H9 (cell line): ENCODE data around the gene SLC11A1. TPM values are rescaled to one million over a fixed set of nuclear protein-coding genes. Genes with fewer than 3 reads are reported as not detected.

Experiments
- DNase-seq: peaks from one replicate; pipeline ENCODE4 v3.0.0-alpha.2; 2017
- H2AFZ ChIP-seq: one replicate; pipeline ENCODE4 v1.6.1; 2013; ENCODE audit warnings: mild to moderate bottlenecking, low read length, control low read depth, moderate library complexity
- H2AK5ac ChIP-seq: 2 replicates; pipeline ENCODE4 v1.6.1; 2013; ENCODE audit warnings: low read length, control low read depth, mixed read lengths; ENCODE audit not compliant: insufficient read length
- H2BK120ac ChIP-seq: one replicate; pipeline ENCODE4 v1.6.1; 2013; ENCODE audit warnings: low read depth, mild to moderate bottlenecking, low read length, control low read depth, inconsistent platforms; ENCODE audit not compliant: poor library complexity, severe bottlenecking
- H2BK12ac ChIP-seq: 2 replicates; pipeline ENCODE4 v1.6.1; 2013; ENCODE audit warnings: low read length, control low read depth, mixed read lengths, low read depth; ENCODE audit not compliant: insufficient read length
- H2BK15ac ChIP-seq: 2 replicates; pipeline ENCODE4 v1.6.1; 2013; ENCODE audit warnings: low read depth, low read length, control low read depth
- H2BK20ac ChIP-seq: one replicate; pipeline ENCODE4 v1.6.1; 2013; ENCODE audit warnings: low read depth, mild to moderate bottlenecking, low read length, control low read depth, inconsistent platforms; ENCODE audit not compliant: poor library complexity, severe bottlenecking
- H2BK5ac ChIP-seq: 2 replicates; pipeline ENCODE4 v1.6.1; 2013; ENCODE audit warnings: low read length, control low read depth, mixed read lengths; ENCODE audit not compliant: insufficient read length
- H3K14ac ChIP-seq: 2 replicates; pipeline ENCODE4 v1.6.1; 2013; ENCODE audit warnings: low read length, control low read depth; ENCODE audit not compliant: insufficient read depth
- H3K18ac ChIP-seq: 2 replicates; pipeline ENCODE4 v1.6.1; 2013; ENCODE audit warnings: low read depth, mild to moderate bottlenecking, mixed read lengths, low read length, control low read depth; ENCODE audit not compliant: insufficient read length
- H3K23ac ChIP-seq: 2 replicates; pipeline ENCODE4 v1.6.1; 2013; ENCODE audit warnings: low read length, control low read depth, mixed read lengths, low read depth; ENCODE audit not compliant: insufficient read length
- H3K23me2 ChIP-seq: 2 replicates; pipeline ENCODE4 v1.6.1; 2013; ENCODE audit warnings: low read depth, mild to moderate bottlenecking, mixed read lengths, low read length, control low read depth; ENCODE audit not compliant: insufficient read length, poor library complexity, severe bottlenecking
- H3K27ac ChIP-seq: 2 replicates; pipeline ENCODE4 v1.5.1; 2013; ENCODE audit warnings: low read length, control low read depth, mixed read lengths, low read depth; ENCODE audit not compliant: insufficient read length
- H3K27me3 ChIP-seq: 2 replicates; pipeline ENCODE4 v1.6.1; 2013; ENCODE audit warnings: low read length, control low read depth, inconsistent platforms; ENCODE audit not compliant: insufficient read depth
- H3K4ac ChIP-seq: 2 replicates; pipeline ENCODE4 v1.6.1; 2013; ENCODE audit warnings: low read depth, mild to moderate bottlenecking, control low read depth, inconsistent platforms, low read length, moderate library complexity
- H3K4me1 ChIP-seq: 2 replicates; pipeline ENCODE4 v1.6.1; 2013; ENCODE audit warnings: low read length, control low read depth, inconsistent platforms; ENCODE audit not compliant: insufficient read depth
- H3K4me2 ChIP-seq: 2 replicates; pipeline ENCODE4 v1.6.1; 2013; ENCODE audit warnings: low read length, control low read depth, mixed read lengths; ENCODE audit not compliant: insufficient read length, insufficient read depth
- H3K56ac ChIP-seq: 2 replicates; pipeline ENCODE4 v1.6.1; 2013; ENCODE audit warnings: low read depth, mild to moderate bottlenecking, mixed read lengths, low read length, control low read depth; ENCODE audit not compliant: insufficient read length
- H3K79me1 ChIP-seq: 2 replicates; pipeline ENCODE4 v1.6.1; 2013; ENCODE audit warnings: low read depth, mild to moderate bottlenecking, moderate library complexity, low read length, control low read depth, inconsistent platforms; ENCODE audit not compliant: insufficient read depth, poor library complexity, severe bottlenecking
- H3K79me2 ChIP-seq: 2 replicates; pipeline ENCODE4 v1.6.1; 2013; ENCODE audit warnings: low read length, control low read depth, inconsistent platforms; ENCODE audit not compliant: insufficient read depth
- H3K9ac ChIP-seq: 2 replicates; pipeline ENCODE4 v1.6.1; 2013; ENCODE audit warnings: low read length, control low read depth, mixed read lengths; ENCODE audit not compliant: insufficient read length; ENCODE audit errors: extremely low read depth
- H3K9me3 ChIP-seq: one replicate; pipeline ENCODE4 v1.6.1; 2013; ENCODE audit warnings: low read depth, low read length, inconsistent platforms; ENCODE audit not compliant: control insufficient read depth
- H3T11ph ChIP-seq: one replicate; pipeline ENCODE4 v1.6.1; 2013; ENCODE audit warnings: mild to moderate bottlenecking, low read length, control low read depth, inconsistent platforms
- H4K20me1 ChIP-seq: one replicate; pipeline ENCODE4 v1.6.1; 2013; ENCODE audit not compliant: control insufficient read depth, insufficient read length, insufficient read depth
- H4K5ac ChIP-seq: 2 replicates; pipeline ENCODE4 v1.6.1; 2013; ENCODE audit warnings: low read depth, mild to moderate bottlenecking, mixed read lengths, low read length, control low read depth; ENCODE audit not compliant: insufficient read length
- H4K8ac ChIP-seq: replicated peaks from 2 replicates; pipeline ENCODE4 v1.6.1; 2013; ENCODE audit warnings: low read length, control low read depth, mixed read lengths, low read depth; ENCODE audit not compliant: insufficient read length
- H4K91ac ChIP-seq: 2 replicates; pipeline ENCODE4 v1.6.1; 2013; ENCODE audit warnings: low read depth, mild to moderate bottlenecking, moderate library complexity, mixed read lengths, low read length, control low read depth; ENCODE audit not compliant: insufficient read length
- H3K27ac Mint-ChIP-seq, 3 experiments: 2 replicates in 2 of 3; 3 replicates in 1 of 3; pipeline ENCODE4 v1.8.0; 2020 to 2021; ENCODE audit warnings: mixed read lengths in 3 of 3, mild to moderate bottlenecking in 1 of 3, moderate library complexity in 1 of 3
- H3K27me3 Mint-ChIP-seq: 2 replicates; pipeline ENCODE4 v1.8.0; 2021; ENCODE audit warnings: low read depth, mild to moderate bottlenecking, moderate library complexity, mixed read lengths
- H3K36me3 Mint-ChIP-seq, 3 experiments: 2 replicates in 2 of 3; 3 replicates in 1 of 3; pipeline ENCODE4 v1.8.0; 2020 to 2021; ENCODE audit warnings: low read depth in 3 of 3, mixed read lengths in 3 of 3; ENCODE audit not compliant: insufficient read depth in 1 of 3
- H3K4me1 Mint-ChIP-seq, 2 experiments: 2 replicates each; pipeline ENCODE4 v1.8.0; 2020; ENCODE audit warnings: mixed read lengths in 2 of 2
- H3K4me3 Mint-ChIP-seq, 2 experiments: 2 replicates in 1 of 2; 3 replicates in 1 of 2; pipeline ENCODE4 v1.8.0; 2020 to 2021; ENCODE audit warnings: mild to moderate bottlenecking in 2 of 2, mixed read lengths in 2 of 2, moderate library complexity in 1 of 2
- H3K9me3 Mint-ChIP-seq, 2 experiments: 2 replicates in 1 of 2; 3 replicates in 1 of 2; pipeline ENCODE4 v1.8.0; 2020; ENCODE audit warnings: mild to moderate bottlenecking in 2 of 2, mixed read lengths in 2 of 2, moderate library complexity in 1 of 2
- CTCF ChIP-seq: fragments of 200-600 bp; sonication (generic); conservative IDR thresholded peaks from 3 replicates; pipeline ENCODE4 v1.8.0; 2021; ENCODE audit warnings: antibody characterized with exemption, mild to moderate bottlenecking
- WGBS: extraction: QIAGEN DNeasy Blood & Tissue Kit; methylation state at CpG from one replicate; pipeline ENCODE4 v1.1.7; 2013; ENCODE audit warnings: missing lambda C conversion rate, low lambda C conversion rate, mixed read lengths; ENCODE audit not compliant: insufficient read length; ENCODE audit errors: extremely low coverage; 5-methylcytosine and 5-hydroxymethylcytosine counted together
- total RNA-seq: library from RNA; stranded (reverse); gene quantifications from 2 replicates; pipeline ENCODE4 v1.2.1, GENCODE V29; 2021

SLC11A1 gene
- total RNA-seq, 1 experiment from 2014 or later = 0.11 TPM

DNA sequence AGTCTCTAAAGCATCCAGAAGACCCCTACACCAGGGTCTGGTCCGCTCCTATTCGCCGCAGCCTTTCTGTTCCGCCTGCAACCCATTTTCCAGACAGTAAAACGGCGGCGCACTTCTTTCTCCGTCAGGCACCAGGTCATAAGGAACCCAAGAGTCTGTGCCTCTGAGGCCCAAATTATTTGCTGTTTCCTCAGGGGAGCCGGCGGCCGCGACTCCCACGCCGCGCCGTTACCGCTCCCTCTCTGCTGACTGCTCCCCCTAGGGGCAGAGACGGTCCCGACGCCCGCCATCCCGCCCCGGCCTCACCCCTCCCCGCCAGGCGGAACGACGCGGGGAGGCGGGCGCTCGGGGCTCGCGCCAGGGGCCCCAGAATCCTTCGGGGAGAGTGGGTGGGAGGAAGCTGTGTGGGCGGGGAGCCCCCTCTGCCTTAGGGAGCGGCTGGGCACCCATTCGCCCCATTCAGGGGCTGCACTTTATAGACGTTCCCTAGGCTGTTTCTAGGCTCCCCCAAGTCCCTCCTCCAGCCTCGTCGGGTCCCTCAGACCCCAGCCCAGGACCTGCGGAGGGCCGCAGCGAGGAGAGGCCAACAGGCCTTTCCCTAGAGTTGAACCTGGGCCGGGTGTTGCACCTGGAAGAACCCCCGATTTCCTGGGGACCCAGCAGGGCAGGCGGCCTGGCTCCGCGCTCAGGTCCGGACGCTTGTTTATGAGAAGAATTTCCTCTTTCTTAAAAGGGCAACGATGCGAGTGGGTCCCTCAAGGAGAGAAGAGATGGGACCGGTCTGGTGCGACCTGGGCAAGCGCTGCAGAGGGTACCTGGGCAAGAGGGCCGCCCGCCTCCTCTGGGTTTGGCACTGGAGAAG is 14.0 kb downstream of the SLC11A1 start:
- Histone ChIP-seq H3K4me2 (peak overlapping the region; percentile 93), H3K9ac (peak overlapping the region; percentile 32), H3K9me3 (no peaks in the 10 kb centered on the region), H2BK120ac (no peak overlapping the region), H3K18ac (peak overlapping the region; percentile 95), H4K8ac (no peak overlapping the region), H2BK5ac (no peak overlapping the region), H4K91ac (no peak overlapping the region), H3K56ac (no peak overlapping the region), H4K5ac (no peak overlapping the region), H3K79me1 (no peaks in the 10 kb centered on the region), H2BK15ac (no peak overlapping the region), H2BK12ac (peak overlapping the region; percentile 55), H3K79me2 (no peaks in the 10 kb centered on the region), H3T11ph (no peak overlapping the region), H2AFZ (peak overlapping the region; percentile 48), H2BK20ac (no peak overlapping the region), H3K4me1 (no peaks in the 10 kb centered on the region; the same call in 1 of the 2 replicates), H3K23ac (no peak overlapping the region), H4K20me1 (no peaks in the 10 kb centered on the region), H3K27me3 (peaks cover 20% of the 10 kb centered on the region), H3K27ac (peak overlapping the region; percentile 72), H2AK5ac (no peak overlapping the region), H3K4ac (no peak overlapping the region), H3K14ac (peak overlapping the region; percentile 91), H3K23me2 (peaks cover 32% of the 10 kb centered on the region)
- WGBS = no CpG with 5 or more reads among the region's 57 CpGs
- Mint-ChIP-seq H3K27me3 (peaks cover 45% of the 10 kb centered on the region), H3K27ac (peak overlapping the region; percentile 97 to 100 (median 97)), H3K4me3 (peak overlapping the region; percentile 83 to 89), H3K9me3 (no peaks in the 10 kb centered on the region; a peak in 1 of 5 replicates), H3K4me1 (peaks cover 26 to 45% of the 10 kb centered on the region in 2 experiments), H3K36me3 (no peaks in the 10 kb centered on the region)
- TF ChIP-seq CTCF = peak; percentile 96
- peak; percentile 93 for DNase-seq
